Rectal smooth muscle tissue (tissue), 1 donor: Measurements from ENCODE around the gene NPTN.

Source experiments
- H3K27ac ChIP-seq: one replicate; pipeline ENCODE4 v1.7.0; 2013; ENCODE audit warnings: low read depth, low read length, inconsistent platforms
- H3K27me3 ChIP-seq: one replicate; pipeline ENCODE4 v1.7.0; 2013; ENCODE audit warnings: low read length; ENCODE audit not compliant: control insufficient read depth, insufficient read depth
- H3K36me3 ChIP-seq: one replicate; pipeline ENCODE4 v1.7.0; 2013; ENCODE audit warnings: low read length; ENCODE audit not compliant: control insufficient read depth, insufficient read depth
- H3K4me1 ChIP-seq: one replicate; pipeline ENCODE4 v1.7.0; 2013; ENCODE audit warnings: low read length; ENCODE audit not compliant: control insufficient read depth, insufficient read depth
- H3K4me3 ChIP-seq: one replicate; pipeline ENCODE4 v1.7.0; 2013; ENCODE audit warnings: low read length
- H3K9ac ChIP-seq: one replicate; pipeline ENCODE4 v1.7.0; 2013; ENCODE audit warnings: low read length

The NPTN gene

GRCh38 chr15:73573037-73573436 is 60.2 kb downstream of the NPTN start:
- Histone ChIP-seq H3K4me1 (peaks cover 10% of the 10 kb centered on the region), H3K9ac (no peak overlapping the region), H3K27me3 (no peaks in the 10 kb centered on the region), H3K27ac (peak overlapping the region; percentile 39), H3K36me3 (peaks cover 48% of the 10 kb centered on the region), H3K4me3 (no peak overlapping the region)

GRCh38 chr15:73572296-73572695 is 60.9 kb downstream of the NPTN start:
- Histone ChIP-seq H3K4me1 (peaks cover 10% of the 10 kb centered on the region), H3K27me3 (no peaks in the 10 kb centered on the region), H3K4me3 (no peak overlapping the region), H3K9ac (no peak overlapping the region), H3K36me3 (peaks cover 53% of the 10 kb centered on the region), H3K27ac (no peak overlapping the region)

- H3K27ac ChIP-seq = no peak overlapping the region
- no peaks in the 10 kb centered on the region for H3K27me3 ChIP-seq
- H3K36me3 ChIP-seq = peaks cover 57% of the 10 kb centered on the region
- H3K9ac ChIP-seq = no peak overlapping the region
- H3K4me1 ChIP-seq = peaks cover 10% of the 10 kb centered on the region
- no peak overlapping the region for H3K4me3 ChIP-seq
Measured at GRCh38 chr15:73571346-73571745, 61.8 kb downstream of the NPTN start.

- Histone ChIP-seq H3K27me3 (no peaks in the 10 kb centered on the region), H3K36me3 (peaks cover 50% of the 10 kb centered on the region), H3K9ac (no peak overlapping the region), H3K27ac (no peak overlapping the region), H3K4me1 (peaks cover 10% of the 10 kb centered on the region), H3K4me3 (no peak overlapping the region)
Measured at GRCh38 chr15:73570355-73571032, 62.7 kb downstream of the NPTN start.

GRCh38 chr15:73569361-73569760 is 63.8 kb downstream of the NPTN start:
- Histone ChIP-seq H3K27ac (no peak overlapping the region), H3K4me1 (peaks cover 10% of the 10 kb centered on the region), H3K27me3 (no peaks in the 10 kb centered on the region), H3K36me3 (peaks cover 53% of the 10 kb centered on the region), H3K9ac (no peak overlapping the region), H3K4me3 (no peak overlapping the region)

- Histone ChIP-seq H3K4me1 (peaks cover 5% of the 10 kb centered on the region), H3K27me3 (no peaks in the 10 kb centered on the region), H3K36me3 (peaks cover 51% of the 10 kb centered on the region), H3K27ac (no peak overlapping the region), H3K4me3 (no peak overlapping the region), H3K9ac (no peak overlapping the region)
Measured at GRCh38 chr15:73568564-73569280, 64.5 kb downstream of the NPTN start.

- Histone ChIP-seq H3K4me3 (no peak overlapping the region), H3K9ac (no peak overlapping the region), H3K27me3 (no peaks in the 10 kb centered on the region), H3K36me3 (peaks cover 52% of the 10 kb centered on the region), H3K4me1 (no peaks in the 10 kb centered on the region), H3K27ac (no peak overlapping the region)
Measured at GRCh38 chr15:73567020-73567419, 66.2 kb downstream of the NPTN start.

GRCh38 chr15:73564255-73564654 is 68.9 kb downstream of the NPTN start:
- peaks cover 33% of the 10 kb centered on the region for H3K36me3 ChIP-seq

GRCh38 chr15:73560501-73561117 is 72.6 kb downstream of the NPTN start:
- Histone ChIP-seq H3K27me3 (no peaks in the 10 kb centered on the region), H3K4me1 (no peaks in the 10 kb centered on the region), H3K27ac (no peak overlapping the region), H3K9ac (no peak overlapping the region), H3K4me3 (no peak overlapping the region), H3K36me3 (peaks cover 23% of the 10 kb centered on the region)

More at GRCh38 chr15:73564255-73564654, 68.9 kb downstream of the NPTN start:
- no peaks in the 10 kb centered on the region for H3K4me1 ChIP-seq
- no peak overlapping the region for H3K9ac ChIP-seq
- H3K4me3 ChIP-seq = no peak overlapping the region
- H3K27me3 ChIP-seq = no peaks in the 10 kb centered on the region
- H3K27ac ChIP-seq = no peak overlapping the region

GRCh38 chr15:73558529-73558928 is 74.7 kb downstream of the NPTN start:
- Histone ChIP-seq H3K36me3 (peaks cover 19% of the 10 kb centered on the region), H3K4me1 (no peaks in the 10 kb centered on the region), H3K27me3 (no peaks in the 10 kb centered on the region), H3K4me3 (no peak overlapping the region), H3K27ac (no peak overlapping the region), H3K9ac (no peak overlapping the region)

GRCh38 chr15:73555080-73555479 is 78.1 kb downstream of the NPTN start:
- Histone ChIP-seq H3K4me3 (no peak overlapping the region), H3K36me3 (peaks cover 9% of the 10 kb centered on the region)

GRCh38 chr15:73550190-73550589 is 83.0 kb downstream of the NPTN start:
- Histone ChIP-seq H3K4me1 (no peaks in the 10 kb centered on the region), H3K36me3 (no peaks in the 10 kb centered on the region), H3K4me3 (no peak overlapping the region), H3K27me3 (no peaks in the 10 kb centered on the region), H3K9ac (no peak overlapping the region), H3K27ac (no peak overlapping the region)

More at GRCh38 chr15:73555080-73555479, 78.1 kb downstream of the NPTN start:
- H3K27ac ChIP-seq = no peak overlapping the region
- no peak overlapping the region for H3K9ac ChIP-seq
- H3K27me3 ChIP-seq = no peaks in the 10 kb centered on the region
- H3K4me1 ChIP-seq = no peaks in the 10 kb centered on the region
